Ovary (tissue), 9 donors: ENCODE data around the gene CMTM6. TPM values are rescaled to one million over a fixed set of nuclear protein-coding genes. Genes with fewer than 3 reads are reported as not detected.

ENCODE experiments used
- DNase-seq, 5 donors: peaks; one replicate each; pipeline ENCODE4 v3.0.0-alpha.2; 2019 to 2020
- H3K27ac ChIP-seq, 2 donors: fragments of 200-600 bp; one replicate each; pipeline versions ENCODE4 v1.5.1 to v1.8.0; 2019 to 2022
- H3K27me3 ChIP-seq: fragments of 200-600 bp; one replicate; pipeline ENCODE4 v1.8.0; 2022
- H3K36me3 ChIP-seq: fragments of 200-600 bp; sonication (generic); one replicate; pipeline ENCODE4 v1.5.1; 2019
- H3K4me1 ChIP-seq: one replicate; pipeline ENCODE4 v1.8.1; 2013; ENCODE audit warnings: mild to moderate bottlenecking, moderate library complexity; ENCODE audit not compliant: insufficient read depth
- H3K4me3 ChIP-seq: fragments of 200-600 bp; sonication (generic); one replicate; pipeline ENCODE4 v1.5.1; 2017
- H3K9me3 ChIP-seq, 2 donors: fragments of 200-600 bp in 1 of 2; sonication (generic) in 1 of 2; one replicate each; pipeline versions ENCODE4 v1.5.1 to v1.8.1; 2013 to 2019; ENCODE audit warnings: mild to moderate bottlenecking in 1 of 2, moderate library complexity in 1 of 2
- CTCF ChIP-seq, 3 donors: fragments of 450-650 bp in 2 of 3; fragments of 200-600 bp in 1 of 3; IDR thresholded peaks; one replicate each; pipeline versions ENCODE4 v1.5.1 to v1.8.0; 2016 to 2022; ENCODE audit warnings: antibody characterized with exemption in 3 of 3, mild to moderate bottlenecking in 1 of 3
- EP300 ChIP-seq: sonication (generic); formaldehyde crosslinking; IDR thresholded peaks from one replicate; pipeline ENCODE4 v1.6.1; 2017; ENCODE audit warnings: antibody characterized with exemption
- POLR2A ChIP-seq: fragments of 450-650 bp; IDR thresholded peaks from one replicate; pipeline ENCODE4 v1.6.1; 2017; ENCODE audit warnings: antibody characterized with exemption, mild to moderate bottlenecking, moderate library complexity
- WGBS, 3 donors: extraction: QIAGEN DNeasy Blood & Tissue Kit in 1 of 3; methylation state at CpG; one replicate each; pipeline versions ENCODE4 v1.1.5 to v1.1.7; 2013 to 2017; 5-methylcytosine and 5-hydroxymethylcytosine counted together
- intact Hi-C, 4 donors: fragments of 100-400 bp; cut with DNase I; formaldehyde crosslinking; loops; one replicate each; pipeline versions ENCODE4 v1.11.0 to v1.15.1; 2022 to 2023
- polyA plus RNA-seq, 2 donors: library from polyadenylated mRNA; stranded (reverse); fragments of 200-250 nt in 1 of 2; fragments of 350-450 nt in 1 of 2; fragmentation: Illumina TruSeq in 1 of 2; extraction: RNeasy Lipid Tissue Mini Kit (QIAGEN cat#74804) in 1 of 2; gene quantifications; one replicate each; pipeline ENCODE4 v1.2.3, GENCODE V29; 2013 to 2014
- total RNA-seq, 7 donors: library from RNA; depleted of rRNA in 2 of 7; stranded (reverse); fragments of >200 nt in 2 of 7; fragmentation: NEBNext Ultra II Directional in 3 of 7; extraction: Animal tissue kit (Norgen Biotek cat#: 25700) in 3 of 7; gene quantifications; one replicate each; pipeline versions ENCODE4 v1.1.0 to v1.2.4, GENCODE V29; 2016 to 2023
- donor health status: DM: no; HTN: no; CAD: no; lungs with moderate emphysema.
- donor health status: DM: no; HTN: no; CAD: no.
- donor health status: Bipolar disorder and iron deficiency.
- donor health status: DM: yes; HTN: yes; CAD: no.
- donor health status: DM: no; HTN: no; CAD: no.
- donor health status: DM: yes; HTN: yes; CAD: no.

The CMTM6 gene
- total and polyA plus RNA-seq, 9 donors = 19.7 to 150 (median 25.9) TPM

GRCh38 chr3:32511005-32511404 lies 8.4 kb upstream of the CMTM6 start:
- Histone ChIP-seq H3K4me3 (no peak overlapping the region), H3K36me3 (no peaks in the 10 kb centered on the region), H3K9me3 (no peaks in the 10 kb centered on the region), H3K4me1 (no peaks in the 10 kb centered on the region), H3K27ac (no peak overlapping the region), H3K27me3 (no peaks in the 10 kb centered on the region)
- DNase-seq = no peak
- intact Hi-C loops = loop anchor here in 2 of 4 donors (5.0 to 10.0 kb wide), 2 partner anchors 154 to 271 kb away; no protein-coding TSS in a partner anchor
- 75 to 85% (median 83%) methylated on average over 2 of the region's 2 CpGs for WGBS, 3 donors
- TF ChIP-seq EP300 = no peak
- TF ChIP-seq CTCF (IDR thresholded peaks at IDR 0.05) = no peak
- TF ChIP-seq POLR2A = no peak

- Histone ChIP-seq H3K36me3 (no peaks in the 10 kb centered on the region), H3K27me3 (no peaks in the 10 kb centered on the region), H3K27ac (no peak overlapping the region), H3K4me3 (no peak overlapping the region), H3K4me1 (no peaks in the 10 kb centered on the region), H3K9me3 (no peaks in the 10 kb centered on the region)
- peak; percentile 50 to 73 (median 61) for DNase-seq
- 15 to 18% (median 17%) methylated on average over 3 of the region's 3 CpGs for WGBS, 3 donors
- TF ChIP-seq EP300 = no peak
- no peak for TF ChIP-seq POLR2A
- TF ChIP-seq CTCF (IDR thresholded peaks at IDR 0.05) = peak; percentile 43 to 65 (median 62)
- intact Hi-C loops = loop anchor here in 2 of 4 donors (5.0 to 10.0 kb wide), 2 partner anchors 155 to 272 kb away; no protein-coding TSS in a partner anchor
These were observed 7.5 kb upstream of the CMTM6 start for GRCh38 chr3:32510075-32510724.

- TF ChIP-seq EP300 (no peak), CTCF (IDR thresholded peaks at IDR 0.05) (no peak), POLR2A (no peak)
- no peaks in the 10 kb centered on the region for H3K4me1 ChIP-seq
- no peak overlapping the region for H3K27ac ChIP-seq
- H3K4me3 ChIP-seq = no peak overlapping the region
- H3K9me3 ChIP-seq = no peaks in the 10 kb centered on the region
- no peaks in the 10 kb centered on the region for H3K36me3 ChIP-seq
- WGBS, 3 donors = 18 to 42% (median 21%) methylated on average over 7 of the region's 7 CpGs
- H3K27me3 ChIP-seq = no peaks in the 10 kb centered on the region
- intact Hi-C loops = loop anchor here in 2 of 4 donors (5.0 to 10.0 kb wide), 2 partner anchors 159 to 426 kb away; no protein-coding TSS in a partner anchor
- DNase-seq = no peak
These were observed 6.1 kb upstream of the CMTM6 start for GRCh38 chr3:32508711-32509110.

GRCh38 chr3:32506466-32506865 lies 3.8 kb upstream of the CMTM6 start:
- H3K27me3 ChIP-seq = no peaks in the 10 kb centered on the region
- no peaks in the 10 kb centered on the region for H3K4me1 ChIP-seq
- intact Hi-C loops = loop anchor here in 2 of 4 donors (5.0 to 10.0 kb wide), 2 partner anchors 161 to 428 kb away; no protein-coding TSS in a partner anchor
- no peak for DNase-seq
- no peak overlapping the region for H3K27ac ChIP-seq
- H3K9me3 ChIP-seq = no peaks in the 10 kb centered on the region
- 72 to 86% (median 82%) methylated on average over 4 of the region's 4 CpGs for WGBS, 3 donors
- TF ChIP-seq CTCF (IDR thresholded peaks at IDR 0.05) (no peak), EP300 (no peak), POLR2A (no peak)
- no peak overlapping the region for H3K4me3 ChIP-seq
- no peaks in the 10 kb centered on the region for H3K36me3 ChIP-seq
